SK-N-SH (cell line): ENCODE measurements around the gene CCDC54. TPM values are rescaled to one million over a fixed set of nuclear protein-coding genes. Genes with fewer than 3 reads are reported as not detected.
"Not testable (repeated sequence)": the region's sequence is repeated elsewhere in the genome, so short reads cannot be mapped to it uniquely, and the experiment has no call there.

ENCODE experiments used
- CTCF ChIA-PET: fragments of 300-600, 350-600 bp; formaldehyde crosslinking; extraction: SDS; loops from one replicate; lab custom pipeline; 2021; lab: Yijun Ruan, JAX
- POLR2A ChIA-PET: fragments of 350-600 bp; sonication (Branson Sonifier 250); formaldehyde crosslinking; extraction: SDS; loops from one replicate; lab custom pipeline; 2020; ENCODE audit warnings: antibody characterized with exemption, inconsistent platforms; lab: Yijun Ruan, JAX
- DNase-seq: peaks from one replicate; pipeline ENCODE4 v3.0.0; 2012
- H2AFZ ChIP-seq: fragments of 200-600 bp; sonication (generic); 2 replicates; pipeline ENCODE4 v1.8.1; 2016; ENCODE audit warnings: antibody characterized with exemption, mild to moderate bottlenecking, low read depth
- H3F3A ChIP-seq: fragments of 200-600 bp; sonication (generic); replicated peaks from 2 replicates; pipeline ENCODE3; 2016; ENCODE audit warnings: antibody characterized with exemption, mild to moderate bottlenecking; ENCODE audit not compliant: insufficient read depth
- H3K27ac ChIP-seq, 2 experiments: fragments of 200-500 bp in 1 of 2; fragments of 200-600 bp in 1 of 2; sonication (Bioruptor generic) in 1 of 2; sonication (generic), shearing (Covaris generic) in 1 of 2; 2 replicates each; pipeline versions ENCODE4 v1.5.1 to v1.6.1; 2014 to 2016; ENCODE audit warnings: low read depth in 2 of 2, inconsistent platforms in 1 of 2, low read length in 1 of 2, mild to moderate bottlenecking in 1 of 2, mixed read lengths in 1 of 2
- H3K27me3 ChIP-seq: fragments of 200-600 bp; sonication (generic), shearing (Covaris generic); 2 replicates; pipeline ENCODE4 v1.6.1; 2016; ENCODE audit warnings: mixed run types; ENCODE audit not compliant: insufficient read depth
- H3K36me3 ChIP-seq, 2 experiments: fragments of 200-500 bp in 1 of 2; fragments of 200-600 bp in 1 of 2; sonication (Bioruptor generic) in 1 of 2; sonication (generic) in 1 of 2; replicated peaks in 1 of 2; 2 replicates each; pipeline versions ENCODE3 to v1.5.1; 2014 to 2016; ENCODE audit warnings: low read length in 1 of 2, mild to moderate bottlenecking in 1 of 2; ENCODE audit not compliant: insufficient read depth in 2 of 2, control insufficient read depth in 1 of 2
- H3K4me1 ChIP-seq, 2 experiments: fragments of 200-500 bp in 1 of 2; fragments of 200-600 bp in 1 of 2; sonication (Bioruptor generic) in 1 of 2; sonication (generic), shearing (Covaris generic) in 1 of 2; 2 replicates each; pipeline versions ENCODE4 v1.5.1 to v1.6.1; 2014 to 2016; ENCODE audit warnings: low read depth in 1 of 2, low read length in 1 of 2, mixed run types in 1 of 2; ENCODE audit not compliant: insufficient read depth in 2 of 2, control insufficient read depth in 1 of 2
- H3K4me2 ChIP-seq: fragments of 200-600 bp; sonication (generic), shearing (Covaris generic); 2 replicates; pipeline ENCODE4 v1.6.1; 2017; ENCODE audit warnings: mixed run types
- H3K4me3 ChIP-seq, 2 experiments: fragments of 200-500 bp in 1 of 2; fragments of 200-600 bp in 1 of 2; sonication (Bioruptor generic) in 1 of 2; sonication (generic), shearing (Covaris generic) in 1 of 2; 2 replicates each; pipeline versions ENCODE4 v1.5.1 to v1.8.1; 2014 to 2016; ENCODE audit warnings: low read depth in 2 of 2, inconsistent platforms in 1 of 2, low read length in 1 of 2, mild to moderate bottlenecking in 1 of 2, mixed read lengths in 1 of 2, moderate library complexity in 1 of 2
- H3K79me2 ChIP-seq: fragments of 200-600 bp; sonication (generic); 2 replicates; pipeline ENCODE4 v1.8.1; 2017; ENCODE audit warnings: mild to moderate bottlenecking; ENCODE audit not compliant: insufficient read depth
- H3K9ac ChIP-seq: fragments of 200-600 bp; sonication (generic); 2 replicates; pipeline ENCODE4 v1.6.1; 2017; ENCODE audit warnings: mixed run types
- H3K9me2 ChIP-seq: fragments of 200-600 bp; sonication (generic); 2 replicates; pipeline ENCODE4 v1.6.1; 2017; ENCODE audit warnings: mixed run types
- H3K9me3 ChIP-seq: fragments of 200-600 bp; sonication (generic); 2 replicates; pipeline ENCODE4 v1.6.1; 2017; ENCODE audit warnings: mixed run types, mild to moderate bottlenecking, moderate library complexity
- H4K20me1 ChIP-seq: fragments of 200-600 bp; sonication (generic); 2 replicates; pipeline ENCODE4 v1.6.1; 2017; ENCODE audit warnings: mild to moderate bottlenecking, mixed run types; ENCODE audit not compliant: insufficient read depth
- EP300 ChIP-seq, 2 experiments: IDR thresholded peaks; 2 replicates each; pipeline versions ENCODE4 v1.4.0 to v1.6.1; 2012; ENCODE audit warnings: borderline replicate concordance in 1 of 2, low read depth in 1 of 2, low read length in 1 of 2
- EZH2phosphoT487 ChIP-seq: fragments of 200-600 bp; sonication (generic); IDR thresholded peaks from 2 replicates; pipeline ENCODE4 v1.6.1; 2017; ENCODE audit warnings: low read depth, mixed run types, mild to moderate bottlenecking, antibody characterized with exemption, moderate library complexity, borderline replicate concordance
- FOSL2 ChIP-seq: IDR thresholded peaks from 2 replicates; pipeline ENCODE4 v1.4.0; 2012; ENCODE audit warnings: low read depth, mild to moderate bottlenecking, moderate library complexity, borderline replicate concordance
- GABPA ChIP-seq: IDR thresholded peaks from 2 replicates; pipeline ENCODE4 v1.4.0; 2012; ENCODE audit warnings: low read depth, mild to moderate bottlenecking
- MEF2A ChIP-seq: IDR thresholded peaks from 2 replicates; pipeline ENCODE4 v1.4.0; 2012; ENCODE audit warnings: low read depth, borderline replicate concordance
- NRF1 ChIP-seq: IDR thresholded peaks from 2 replicates; pipeline ENCODE4 v1.6.1; 2012; ENCODE audit warnings: low read depth, mild to moderate bottlenecking, low read length
- RAD21 ChIP-seq: IDR thresholded peaks from 2 replicates; pipeline ENCODE4 v1.6.1; 2012; ENCODE audit warnings: mild to moderate bottlenecking, low read length
- REST ChIP-seq: IDR thresholded peaks from 2 replicates; pipeline ENCODE4 v1.6.1; 2012; ENCODE audit warnings: mild to moderate bottlenecking, low read depth, low read length, moderate library complexity
- SMC3 ChIP-seq: IDR thresholded peaks from 2 replicates; pipeline ENCODE4 v1.6.1; 2012; ENCODE audit warnings: low read depth, low read length, improper control_type of control experiment
- TCF12 ChIP-seq: IDR thresholded peaks from 2 replicates; pipeline ENCODE4 v1.4.0; 2012
- TEAD4 ChIP-seq: IDR thresholded peaks from 2 replicates; pipeline ENCODE4 v1.4.0; 2012; ENCODE audit warnings: mild to moderate bottlenecking, borderline replicate concordance; ENCODE audit not compliant: insufficient read depth
- USF1 ChIP-seq: IDR thresholded peaks from 2 replicates; pipeline ENCODE4 v1.4.0; 2012; ENCODE audit warnings: low read depth, borderline replicate concordance
- WGBS: methylation state at CpG from one replicate; pipeline ENCODE4 v1.1.6; 2017; ENCODE audit warnings: low lambda C conversion rate; 5-methylcytosine and 5-hydroxymethylcytosine counted together
- polyA plus RNA-seq, 3 experiments: library from polyadenylated mRNA; depleted of rRNA; stranded (reverse); fragments of >200 nt; gene quantifications; 2 replicates each; pipeline ENCODE4 v1.2.3, GENCODE V29; 2012
- TF ChIP-seq, protein P1 (sequence below): IDR thresholded peaks from 2 replicates; pipeline ENCODE4; 2012
- TF ChIP-seq, protein P2 (sequence below): IDR thresholded peaks from 2 replicates; pipeline ENCODE4 v1.4.0; 2012; ENCODE audit warnings: low read depth, borderline replicate concordance

The CCDC54 gene
- polyA plus RNA-seq, 1 of the 3 experiments (the other 2 are of a cell fraction), result not detected

GRCh38 chr3:107328069-107328468, 49.2 kb upstream of the CCDC54 start (continued):
- TF ChIP-seq EP300 (IDR thresholded peaks at IDR 0.05; ENCODE audit: borderline replicate concordance in 1 of 2, low read depth in 1 of 2, low read length in 1 of 2) (no peak), EZH2phosphoT487 (no peak), GABPA (no peak), SMC3 (no peak)
- TF ChIP-seq, all 33 proteins: peak for 0

DNA sequence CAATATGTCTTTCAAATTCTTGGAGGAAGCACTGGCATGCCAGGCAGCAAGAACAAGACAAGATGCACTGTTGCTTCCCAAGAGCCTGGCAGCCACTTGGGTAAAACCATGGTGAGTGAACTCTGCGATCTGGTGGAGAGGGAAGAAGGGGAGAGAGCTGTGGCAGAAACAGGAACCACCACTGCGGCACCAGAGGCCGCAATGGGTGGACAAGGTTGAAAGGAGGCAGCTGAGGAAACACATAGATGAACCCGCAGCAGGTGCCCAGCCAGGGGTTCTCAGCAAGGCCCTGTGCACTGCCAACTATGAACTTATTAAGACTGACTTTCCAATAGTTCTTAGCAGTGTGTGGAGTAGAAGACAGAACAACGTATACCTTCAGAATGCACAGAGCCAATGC, 48.2 kb upstream of the CCDC54 start:
- TF ChIP-seq NRF1, result no peak
- TF ChIP-seq RAD21, result no peak
- no peak for TF ChIP-seq SMC3
- no peak for TF ChIP-seq TEAD4
- no peak for TF ChIP-seq FOSL2
- H3K79me2 ChIP-seq, result no peaks in the 10 kb centered on the region
- no peaks in the 10 kb centered on the region for H4K20me1 ChIP-seq
- no peaks in the 10 kb centered on the region for H3K4me1 ChIP-seq
- no peaks in the 10 kb centered on the region for H3K27me3 ChIP-seq
- H2AFZ ChIP-seq, result no peak overlapping the region
- no peaks in the 10 kb centered on the region for H3F3A ChIP-seq
- POLR2A ChIA-PET, result no interaction called here
- 66% methylated on average over 5 of the region's 5 CpGs for WGBS
- DNase-seq, result no peak
- no peaks in the 10 kb centered on the region for H3K9me3 ChIP-seq
- no peak overlapping the region for H3K4me2 ChIP-seq
- CTCF ChIA-PET, result no interaction called here
- H3K36me3 ChIP-seq, result no peaks in the 10 kb centered on the region
- no peak overlapping the region for H3K27ac ChIP-seq
- H3K9ac ChIP-seq, result no peak overlapping the region
- H3K9me2 ChIP-seq, result no peaks in the 10 kb centered on the region
- no peak overlapping the region for H3K4me3 ChIP-seq

- H3K9me3 ChIP-seq, H3F3A ChIP-seq, H3K4me2 ChIP-seq, H3K4me1 ChIP-seq, H2AFZ ChIP-seq, H3K9me2 ChIP-seq, CTCF ChIA-PET, H3K4me3 ChIP-seq, H3K27me3 ChIP-seq, POLR2A ChIA-PET, H4K20me1 ChIP-seq, H3K9ac ChIP-seq, DNase-seq, H3K79me2 ChIP-seq, H3K36me3 ChIP-seq, H3K27ac ChIP-seq: not testable (repeated sequence)
- 86% methylated on average over 3 of the region's 3 CpGs for WGBS
Measured at GRCh38 chr3:107339690-107340089, 37.5 kb upstream of the CCDC54 start.

- H3K9me3 ChIP-seq, result no peaks in the 10 kb centered on the region
- H3F3A ChIP-seq, result no peaks in the 10 kb centered on the region
- no peak overlapping the region for H3K4me2 ChIP-seq
- H3K9ac ChIP-seq, result no peak overlapping the region
- ChIA-PET CTCF (interaction anchor here (0.8 kb wide), 1 partner anchor 13 kb away, joined by 3 read pairs; no protein-coding TSS in a partner anchor), POLR2A (no interaction called here)
- H3K36me3 ChIP-seq, result no peaks in the 10 kb centered on the region
- H3K27me3 ChIP-seq, result no peaks in the 10 kb centered on the region
- H3K4me1 ChIP-seq, result peaks cover 0 to 5% of the 10 kb centered on the region in 2 experiments; a peak in 2 of 4 replicates
- no peak for DNase-seq
- H3K27ac ChIP-seq, result no peak overlapping the region
- H4K20me1 ChIP-seq, result no peaks in the 10 kb centered on the region
- H3K9me2 ChIP-seq, result no peaks in the 10 kb centered on the region
- no peaks in the 10 kb centered on the region for H3K79me2 ChIP-seq
- no peak overlapping the region for H2AFZ ChIP-seq
- no peak overlapping the region for H3K4me3 ChIP-seq
- TF ChIP-seq USF1 (no peak), TCF12 (no peak), MEF2A (no peak), REST (no peak)
- TF ChIP-seq, protein P1, sequence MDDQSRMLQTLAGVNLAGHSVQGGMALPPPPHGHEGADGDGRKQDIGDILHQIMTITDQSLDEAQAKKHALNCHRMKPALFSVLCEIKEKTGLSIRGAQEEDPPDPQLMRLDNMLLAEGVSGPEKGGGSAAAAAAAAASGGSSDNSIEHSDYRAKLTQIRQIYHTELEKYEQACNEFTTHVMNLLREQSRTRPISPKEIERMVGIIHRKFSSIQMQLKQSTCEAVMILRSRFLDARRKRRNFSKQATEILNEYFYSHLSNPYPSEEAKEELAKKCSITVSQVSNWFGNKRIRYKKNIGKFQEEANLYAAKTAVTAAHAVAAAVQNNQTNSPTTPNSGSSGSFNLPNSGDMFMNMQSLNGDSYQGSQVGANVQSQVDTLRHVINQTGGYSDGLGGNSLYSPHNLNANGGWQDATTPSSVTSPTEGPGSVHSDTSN, result no peak
- TF ChIP-seq, protein P2, sequence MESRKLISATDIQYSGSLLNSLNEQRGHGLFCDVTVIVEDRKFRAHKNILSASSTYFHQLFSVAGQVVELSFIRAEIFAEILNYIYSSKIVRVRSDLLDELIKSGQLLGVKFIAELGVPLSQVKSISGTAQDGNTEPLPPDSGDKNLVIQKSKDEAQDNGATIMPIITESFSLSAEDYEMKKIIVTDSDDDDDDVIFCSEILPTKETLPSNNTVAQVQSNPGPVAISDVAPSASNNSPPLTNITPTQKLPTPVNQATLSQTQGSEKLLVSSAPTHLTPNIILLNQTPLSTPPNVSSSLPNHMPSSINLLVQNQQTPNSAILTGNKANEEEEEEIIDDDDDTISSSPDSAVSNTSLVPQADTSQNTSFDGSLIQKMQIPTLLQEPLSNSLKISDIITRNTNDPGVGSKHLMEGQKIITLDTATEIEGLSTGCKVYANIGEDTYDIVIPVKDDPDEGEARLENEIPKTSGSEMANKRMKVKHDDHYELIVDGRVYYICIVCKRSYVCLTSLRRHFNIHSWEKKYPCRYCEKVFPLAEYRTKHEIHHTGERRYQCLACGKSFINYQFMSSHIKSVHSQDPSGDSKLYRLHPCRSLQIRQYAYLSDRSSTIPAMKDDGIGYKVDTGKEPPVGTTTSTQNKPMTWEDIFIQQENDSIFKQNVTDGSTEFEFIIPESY, result no peak
Measured at GRCh38 chr3:107344722-107345121, 32.5 kb upstream of the CCDC54 start.
